ENCODE data around the gene UFSP2.

The UFSP2 gene

DNA sequence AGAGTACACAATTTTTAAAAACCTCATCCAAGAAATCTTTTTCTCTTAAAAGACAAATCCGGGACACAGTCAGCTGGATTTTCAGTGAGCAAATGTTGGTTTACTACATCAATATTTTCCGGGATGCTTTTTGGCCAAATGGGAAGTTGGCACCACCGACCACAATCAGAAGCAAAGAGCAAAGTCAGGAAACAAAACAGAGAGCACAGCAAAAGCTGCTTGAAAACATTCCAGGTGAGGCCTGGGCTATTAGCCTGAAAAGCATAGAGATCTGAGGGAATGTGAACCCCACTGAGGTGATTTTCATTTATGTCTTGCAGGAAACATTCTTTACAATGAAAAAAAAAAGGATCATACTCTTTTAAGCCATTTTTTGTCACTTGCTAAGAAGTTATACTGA, 63.9 kb downstream of the UFSP2 start:
- DNase-seq (ENCODE audit: low read depth, low spot score), result no peak
- H3K36me3 ChIP-seq (ENCODE audit: insufficient read depth, low read length), result no peaks in the 10 kb centered on the region
- TF ChIP-seq EZH2 (IDR thresholded peaks at IDR 0.05), result no peak
- no peak for TF ChIP-seq FOXP2 (optimal IDR thresholded peaks at IDR 0.05; ENCODE audit: control extremely low read depth, extremely low read length, insufficient read depth)
- TF ChIP-seq POLR2AphosphoS5 (IDR thresholded peaks at IDR 0.05; ENCODE audit: borderline replicate concordance, low read depth, low read length), result no peak
- no peak overlapping the region for H3K9ac ChIP-seq (ENCODE audit: insufficient read length)
- no peak overlapping the region for H3K4me3 ChIP-seq
- no peaks in the 10 kb centered on the region for H3K9me3 ChIP-seq (ENCODE audit: low read depth, low read length)
- no peak overlapping the region for H3K27ac ChIP-seq

DNA sequence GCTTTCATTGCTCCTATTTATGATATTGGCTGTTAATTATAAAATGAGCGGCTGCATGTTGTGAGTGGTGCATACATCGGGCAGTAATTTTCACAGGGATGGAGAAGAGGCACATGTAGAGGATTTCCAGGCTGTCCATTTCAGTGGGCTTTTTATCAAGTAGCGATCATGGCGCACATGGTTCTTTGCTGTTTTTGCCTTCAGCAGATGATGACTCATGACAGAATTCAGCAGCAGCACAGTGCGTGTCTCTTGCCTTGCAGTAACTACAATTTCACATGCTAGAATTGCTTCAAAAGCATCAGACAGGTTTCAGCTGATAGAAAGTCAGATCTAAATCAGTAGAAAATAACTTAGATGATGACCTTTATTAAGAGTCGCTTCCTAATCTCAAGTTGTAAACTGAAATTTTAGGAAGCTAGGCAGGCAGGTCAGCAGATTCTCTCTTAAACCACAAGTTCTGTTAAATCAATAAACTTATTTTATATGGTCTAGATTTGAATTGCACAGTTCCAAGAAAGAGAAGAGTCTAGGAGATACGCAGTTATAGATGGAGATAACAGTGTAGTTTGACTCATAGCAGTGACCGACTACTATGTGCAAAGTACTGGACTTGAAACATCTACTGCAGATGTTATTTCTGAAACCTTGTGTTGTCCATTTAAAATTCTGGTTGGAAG, 65.9 kb downstream of the UFSP2 start:
- no peak overlapping the region for H3K9ac ChIP-seq (ENCODE audit: insufficient read length)
- TF ChIP-seq EZH2 (IDR thresholded peaks at IDR 0.05) (no peak), POLR2AphosphoS5 (IDR thresholded peaks at IDR 0.05; ENCODE audit: borderline replicate concordance, low read depth, low read length) (no peak), FOXP2 (optimal IDR thresholded peaks at IDR 0.05; ENCODE audit: control extremely low read depth, extremely low read length, insufficient read depth) (no peak)
- H3K27ac ChIP-seq, result no peak overlapping the region
- no peaks in the 10 kb centered on the region for H3K9me3 ChIP-seq (ENCODE audit: low read depth, low read length)
- H3K36me3 ChIP-seq (ENCODE audit: insufficient read depth, low read length), result no peaks in the 10 kb centered on the region
- DNase-seq (ENCODE audit: low read depth, low spot score), result no peak
- no peak overlapping the region for H3K4me3 ChIP-seq

DNA sequence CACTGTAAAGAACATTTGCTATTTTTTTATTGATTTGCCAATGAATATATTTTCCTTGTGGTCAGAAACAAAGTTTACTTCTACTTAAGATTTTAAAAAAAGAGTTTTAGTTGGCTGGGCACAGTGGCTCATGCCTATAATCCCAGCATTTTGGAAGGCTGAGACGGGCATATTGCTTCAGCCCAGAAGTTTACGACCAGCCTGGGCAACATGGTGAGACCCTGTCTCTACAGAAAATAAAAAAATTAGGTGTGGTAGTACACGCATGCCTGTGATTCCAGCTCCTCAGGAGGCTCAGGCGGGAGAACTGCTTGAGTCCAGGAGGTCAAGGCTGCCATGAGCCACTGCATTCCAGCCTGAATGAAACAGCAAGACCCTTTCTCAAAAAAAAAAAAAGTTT, 66.8 kb downstream of the UFSP2 start:
- DNase-seq (ENCODE audit: low read depth, low spot score), result no peak
- no peak overlapping the region for H3K9ac ChIP-seq (ENCODE audit: insufficient read length)
- TF ChIP-seq FOXP2 (optimal IDR thresholded peaks at IDR 0.05; ENCODE audit: control extremely low read depth, extremely low read length, insufficient read depth), result no peak
- no peak for TF ChIP-seq POLR2AphosphoS5 (IDR thresholded peaks at IDR 0.05; ENCODE audit: borderline replicate concordance, low read depth, low read length)
- TF ChIP-seq EZH2 (IDR thresholded peaks at IDR 0.05), result no peak
- H3K4me3 ChIP-seq, result no peak overlapping the region
- no peaks in the 10 kb centered on the region for H3K9me3 ChIP-seq (ENCODE audit: low read depth, low read length)
- no peak overlapping the region for H3K27ac ChIP-seq
- H3K36me3 ChIP-seq (ENCODE audit: insufficient read depth, low read length), result no peaks in the 10 kb centered on the region

DNA sequence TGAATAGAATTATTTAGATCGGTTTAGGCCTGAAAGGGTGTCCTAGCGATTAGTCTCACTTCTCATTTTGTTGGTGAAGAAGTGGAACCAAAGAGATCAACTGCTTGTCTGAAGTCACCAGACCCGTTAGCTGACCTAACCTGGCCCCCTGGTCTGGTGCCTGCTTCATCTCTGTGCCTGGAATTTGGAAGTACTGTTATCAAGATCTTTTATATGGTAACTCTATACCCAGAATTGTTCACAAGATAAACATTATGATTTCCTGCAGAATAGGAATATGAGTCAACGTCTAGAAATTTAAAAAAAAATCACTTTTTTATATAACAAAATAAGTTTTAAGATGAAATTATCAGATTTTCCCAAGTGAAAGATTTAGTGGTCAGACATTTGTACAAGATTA, 67.2 kb downstream of the UFSP2 start:
- H3K4me3 ChIP-seq, result no peak overlapping the region
- no peaks in the 10 kb centered on the region for H3K36me3 ChIP-seq (ENCODE audit: insufficient read depth, low read length)
- no peak for DNase-seq (ENCODE audit: low read depth, low spot score)
- H3K9me3 ChIP-seq (ENCODE audit: low read depth, low read length), result no peaks in the 10 kb centered on the region
- no peak overlapping the region for H3K27ac ChIP-seq
- no peak for TF ChIP-seq POLR2AphosphoS5 (IDR thresholded peaks at IDR 0.05; ENCODE audit: borderline replicate concordance, low read depth, low read length)
- no peak for TF ChIP-seq FOXP2 (optimal IDR thresholded peaks at IDR 0.05; ENCODE audit: control extremely low read depth, extremely low read length, insufficient read depth)
- TF ChIP-seq EZH2 (IDR thresholded peaks at IDR 0.05), result no peak
- no peak overlapping the region for H3K9ac ChIP-seq (ENCODE audit: insufficient read length)

DNA sequence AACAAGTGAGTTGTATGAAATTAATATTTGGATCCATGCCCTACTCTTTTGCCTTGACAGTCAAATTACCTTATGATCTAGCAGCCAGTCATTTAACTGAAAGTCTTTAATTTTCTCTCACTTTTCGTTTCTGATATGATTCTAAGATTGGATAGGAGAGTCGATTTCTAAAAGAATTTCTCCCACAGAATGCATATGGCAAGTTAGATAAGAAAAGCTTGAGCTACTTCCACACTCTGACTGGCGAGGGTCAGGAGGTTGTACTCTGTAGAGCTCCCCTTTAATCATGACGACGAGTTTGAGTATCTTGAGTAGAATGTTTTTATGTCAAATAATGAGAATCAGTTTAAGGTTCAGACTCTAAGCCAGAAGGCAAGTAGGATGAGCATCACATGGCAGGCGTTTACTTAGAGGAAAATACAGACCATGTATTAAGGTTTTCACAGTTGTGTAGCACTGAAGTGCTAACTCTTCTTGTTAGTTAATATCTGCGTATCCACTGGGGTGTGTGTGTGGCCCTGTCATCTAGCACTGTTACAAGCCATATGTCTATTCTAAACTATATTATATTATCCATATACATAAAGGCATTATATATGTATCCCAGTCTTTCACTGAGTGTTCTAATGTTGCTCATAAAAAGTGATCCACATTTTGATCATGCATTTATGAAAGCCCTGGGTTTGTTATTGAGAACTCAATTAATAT, 67.9 kb downstream of the UFSP2 start:
- DNase-seq (ENCODE audit: low read depth, low spot score), result no peak
- H3K36me3 ChIP-seq (ENCODE audit: insufficient read depth, low read length), result no peaks in the 10 kb centered on the region
- H3K27ac ChIP-seq, result no peak overlapping the region
- no peak for TF ChIP-seq EZH2 (IDR thresholded peaks at IDR 0.05)
- no peak for TF ChIP-seq FOXP2 (optimal IDR thresholded peaks at IDR 0.05; ENCODE audit: control extremely low read depth, extremely low read length, insufficient read depth)
- no peak for TF ChIP-seq POLR2AphosphoS5 (IDR thresholded peaks at IDR 0.05; ENCODE audit: borderline replicate concordance, low read depth, low read length)
- H3K4me3 ChIP-seq, result no peak overlapping the region
- no peaks in the 10 kb centered on the region for H3K9me3 ChIP-seq (ENCODE audit: low read depth, low read length)
- H3K9ac ChIP-seq (ENCODE audit: insufficient read length), result no peak overlapping the region

DNA sequence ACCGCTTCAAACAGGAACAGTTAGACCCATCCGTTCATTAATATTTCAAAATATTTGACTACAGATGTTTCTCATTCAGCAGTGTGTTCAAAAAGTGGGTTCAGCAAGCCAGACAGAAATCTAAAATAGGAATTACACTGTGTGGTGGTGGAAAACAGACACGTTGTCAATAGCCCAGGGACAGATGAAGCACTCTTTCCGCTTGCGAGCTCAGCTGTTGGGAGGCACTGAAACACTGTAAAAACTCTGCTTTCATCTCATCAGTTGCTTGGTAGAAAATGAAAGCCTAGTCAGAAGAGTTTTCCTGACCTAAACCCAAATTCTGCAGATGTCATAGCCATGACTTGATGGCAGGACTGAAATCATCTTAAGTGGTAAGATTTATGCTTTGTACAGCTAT, 68.6 kb downstream of the UFSP2 start:
- no peaks in the 10 kb centered on the region for H3K36me3 ChIP-seq (ENCODE audit: insufficient read depth, low read length)
- no peak overlapping the region; the same call in 1 of the 2 replicates for H3K27ac ChIP-seq
- H3K9ac ChIP-seq (ENCODE audit: insufficient read length), result no peak overlapping the region
- TF ChIP-seq POLR2AphosphoS5 (IDR thresholded peaks at IDR 0.05; ENCODE audit: borderline replicate concordance, low read depth, low read length) (no peak), FOXP2 (optimal IDR thresholded peaks at IDR 0.05; ENCODE audit: control extremely low read depth, extremely low read length, insufficient read depth) (no peak)
- no peak overlapping the region for H3K4me3 ChIP-seq
- no peaks in the 10 kb centered on the region for H3K9me3 ChIP-seq (ENCODE audit: low read depth, low read length)
- no peak for DNase-seq (ENCODE audit: low read depth, low spot score)

DNA sequence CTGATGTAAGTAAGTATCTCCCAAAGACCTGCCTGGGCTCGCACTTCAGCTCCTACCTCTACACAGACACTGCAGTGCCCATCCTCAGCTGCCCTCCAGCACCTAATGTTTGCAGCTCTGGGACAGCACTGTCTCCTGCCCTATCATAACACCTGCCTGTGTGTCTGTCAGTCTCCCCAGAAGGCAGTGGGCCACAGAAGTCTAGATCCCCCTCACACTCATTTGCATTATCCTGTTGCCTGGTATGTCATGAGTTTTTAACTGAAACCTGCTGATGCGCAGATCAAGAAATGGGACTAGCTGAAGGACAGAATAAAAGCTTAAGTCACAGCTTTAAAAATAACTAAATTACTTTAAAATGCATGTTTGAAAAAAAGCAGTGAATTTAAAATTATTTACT, 73.0 kb downstream of the UFSP2 start:
- Histone ChIP-seq H3K9ac (ENCODE audit: insufficient read length) (no peak overlapping the region), H3K9me3 (ENCODE audit: low read depth, low read length) (no peaks in the 10 kb centered on the region), H3K36me3 (ENCODE audit: insufficient read depth, low read length) (0 out of 2 replicates have a peak, but pooled peaks cover 3% of the 10 kb centered on the region), H3K4me3 (no peak overlapping the region), H3K27ac (no peak overlapping the region)
- TF ChIP-seq POLR2AphosphoS5 (IDR thresholded peaks at IDR 0.05; ENCODE audit: borderline replicate concordance, low read depth, low read length), result no peak
- TF ChIP-seq FOXP2 (optimal IDR thresholded peaks at IDR 0.05; ENCODE audit: control extremely low read depth, extremely low read length, insufficient read depth), result no peak
- no peak for TF ChIP-seq EZH2 (IDR thresholded peaks at IDR 0.05)
- DNase-seq (ENCODE audit: low read depth, low spot score), result no peak

DNA sequence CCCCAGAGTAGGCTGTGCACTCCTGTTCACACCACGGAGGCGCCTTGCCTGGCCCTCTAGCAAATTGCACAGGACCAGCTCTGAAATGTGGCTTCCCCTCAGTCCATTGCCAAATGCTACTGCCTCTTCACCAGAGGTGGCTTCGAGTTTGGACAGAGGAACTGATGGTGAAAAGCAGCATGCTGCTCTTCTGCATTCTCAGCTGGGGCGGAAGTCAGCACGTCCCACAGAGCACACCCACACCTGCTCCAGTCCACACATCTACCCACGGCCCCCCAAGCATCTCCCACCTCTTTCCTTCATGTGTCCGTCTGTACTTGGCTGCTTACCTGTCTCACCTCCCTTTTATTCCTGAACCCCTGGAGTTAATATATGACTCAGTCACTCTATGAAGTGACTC, 73.6 kb downstream of the UFSP2 start:
- Histone ChIP-seq H3K9ac (ENCODE audit: insufficient read length) (no peak overlapping the region), H3K9me3 (ENCODE audit: low read depth, low read length) (no peaks in the 10 kb centered on the region), H3K4me3 (no peak overlapping the region), H3K27ac (no peak overlapping the region), H3K36me3 (ENCODE audit: insufficient read depth, low read length) (0 out of 2 replicates have a peak, but pooled peaks cover 3% of the 10 kb centered on the region)
- DNase-seq (ENCODE audit: low read depth, low spot score), result no peak
- no peak for TF ChIP-seq POLR2AphosphoS5 (IDR thresholded peaks at IDR 0.05; ENCODE audit: borderline replicate concordance, low read depth, low read length)
